ENCODE data around the gene ABLIM1.

ABLIM1 gene

DNA sequence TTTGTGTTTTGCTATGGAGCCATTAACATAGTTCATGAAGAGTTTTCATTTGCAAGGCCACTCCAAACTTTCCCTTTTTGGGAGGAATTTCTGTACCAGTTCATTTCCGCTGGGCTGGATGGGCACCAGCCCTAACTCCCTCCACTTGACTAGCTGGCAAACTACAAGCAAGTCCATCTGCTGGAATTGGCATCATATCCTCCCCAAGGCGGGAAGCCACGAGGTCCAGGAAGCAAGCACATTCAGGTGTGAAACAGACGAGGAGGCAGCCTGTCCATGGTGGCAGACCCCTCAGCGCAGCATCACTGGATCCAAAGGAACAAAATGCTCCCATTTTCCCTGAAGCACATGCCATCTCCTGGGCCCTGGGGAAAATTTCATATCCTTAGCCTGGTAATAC is 125.8 kb downstream of the ABLIM1 start:
- TF ChIP-seq, protein P1, sequence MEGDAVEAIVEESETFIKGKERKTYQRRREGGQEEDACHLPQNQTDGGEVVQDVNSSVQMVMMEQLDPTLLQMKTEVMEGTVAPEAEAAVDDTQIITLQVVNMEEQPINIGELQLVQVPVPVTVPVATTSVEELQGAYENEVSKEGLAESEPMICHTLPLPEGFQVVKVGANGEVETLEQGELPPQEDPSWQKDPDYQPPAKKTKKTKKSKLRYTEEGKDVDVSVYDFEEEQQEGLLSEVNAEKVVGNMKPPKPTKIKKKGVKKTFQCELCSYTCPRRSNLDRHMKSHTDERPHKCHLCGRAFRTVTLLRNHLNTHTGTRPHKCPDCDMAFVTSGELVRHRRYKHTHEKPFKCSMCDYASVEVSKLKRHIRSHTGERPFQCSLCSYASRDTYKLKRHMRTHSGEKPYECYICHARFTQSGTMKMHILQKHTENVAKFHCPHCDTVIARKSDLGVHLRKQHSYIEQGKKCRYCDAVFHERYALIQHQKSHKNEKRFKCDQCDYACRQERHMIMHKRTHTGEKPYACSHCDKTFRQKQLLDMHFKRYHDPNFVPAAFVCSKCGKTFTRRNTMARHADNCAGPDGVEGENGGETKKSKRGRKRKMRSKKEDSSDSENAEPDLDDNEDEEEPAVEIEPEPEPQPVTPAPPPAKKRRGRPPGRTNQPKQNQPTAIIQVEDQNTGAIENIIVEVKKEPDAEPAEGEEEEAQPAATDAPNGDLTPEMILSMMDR (conservative IDR thresholded peaks at IDR 0.05; ENCODE audit: low read length): no peak
- no peak overlapping the region for H3K4me3 ChIP-seq (ENCODE audit: low read length)

DNA sequence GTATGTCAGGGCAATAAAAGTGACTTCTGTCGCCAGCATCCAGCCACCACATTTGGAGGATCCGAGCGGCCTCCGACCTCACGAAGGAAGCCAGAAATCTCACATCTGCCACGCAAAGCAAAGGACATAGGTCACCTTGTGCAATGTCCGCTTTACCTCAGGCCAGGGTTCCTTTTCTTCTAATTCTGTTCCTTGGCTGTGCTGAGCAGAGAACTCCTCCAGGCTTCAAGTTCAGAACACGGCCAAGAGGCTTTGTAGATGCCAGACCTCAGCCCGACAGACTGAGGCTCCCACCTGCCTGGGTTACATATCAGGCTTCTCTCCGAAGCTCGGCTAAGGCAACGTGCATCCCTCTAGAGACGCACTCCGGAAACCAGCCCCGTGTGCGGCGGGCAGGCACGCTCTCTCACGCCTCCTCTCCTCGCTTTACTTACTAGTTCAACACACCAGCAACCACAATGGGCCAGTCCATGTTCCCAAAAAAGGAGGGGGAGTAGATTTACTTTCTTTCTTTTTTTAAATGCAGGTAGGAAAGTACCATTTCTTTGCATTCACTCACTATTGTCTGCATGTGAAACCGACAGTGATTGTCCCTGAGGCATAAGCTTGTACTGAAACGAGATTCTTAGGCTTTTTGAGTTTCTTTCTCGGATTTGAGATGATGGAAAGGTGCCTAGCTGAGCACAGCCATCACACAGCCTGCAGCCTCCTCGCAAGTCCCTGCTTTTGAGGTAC is 131.4 kb downstream of the ABLIM1 start:
- TF ChIP-seq, protein P1 (conservative IDR thresholded peaks at IDR 0.05; ENCODE audit: low read length): no peak
- DNase-seq (ENCODE audit: low read depth): peak; percentile 41
- peak overlapping the region; percentile 29 for H3K4me3 ChIP-seq (ENCODE audit: low read length)

More for the DNA sequence above, 125.8 kb downstream of the ABLIM1 start:
- DNase-seq (ENCODE audit: low read depth): no peak

DNA sequence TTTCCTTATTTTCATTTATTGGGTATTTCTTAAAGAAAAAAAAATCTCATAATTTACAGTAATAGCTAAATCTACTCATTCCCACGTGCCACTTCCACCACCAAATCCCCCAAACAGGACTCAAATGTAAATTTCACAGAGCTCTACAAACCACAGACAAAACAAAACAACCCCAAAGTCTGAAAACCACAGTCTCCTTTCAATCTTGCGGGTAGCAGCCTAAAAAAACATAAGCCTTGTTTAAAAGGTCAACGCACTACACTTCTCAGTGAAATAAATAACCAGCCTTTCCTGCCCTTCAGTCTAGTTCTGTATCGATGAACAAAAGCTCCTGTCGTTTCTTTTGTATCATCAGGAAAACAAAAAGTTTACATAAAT is 132.0 kb downstream of the ABLIM1 start:
- DNase-seq (ENCODE audit: low read depth): no peak
- no peak overlapping the region for H3K4me3 ChIP-seq (ENCODE audit: low read length)
- TF ChIP-seq, protein P1 (conservative IDR thresholded peaks at IDR 0.05; ENCODE audit: low read length): no peak

DNA sequence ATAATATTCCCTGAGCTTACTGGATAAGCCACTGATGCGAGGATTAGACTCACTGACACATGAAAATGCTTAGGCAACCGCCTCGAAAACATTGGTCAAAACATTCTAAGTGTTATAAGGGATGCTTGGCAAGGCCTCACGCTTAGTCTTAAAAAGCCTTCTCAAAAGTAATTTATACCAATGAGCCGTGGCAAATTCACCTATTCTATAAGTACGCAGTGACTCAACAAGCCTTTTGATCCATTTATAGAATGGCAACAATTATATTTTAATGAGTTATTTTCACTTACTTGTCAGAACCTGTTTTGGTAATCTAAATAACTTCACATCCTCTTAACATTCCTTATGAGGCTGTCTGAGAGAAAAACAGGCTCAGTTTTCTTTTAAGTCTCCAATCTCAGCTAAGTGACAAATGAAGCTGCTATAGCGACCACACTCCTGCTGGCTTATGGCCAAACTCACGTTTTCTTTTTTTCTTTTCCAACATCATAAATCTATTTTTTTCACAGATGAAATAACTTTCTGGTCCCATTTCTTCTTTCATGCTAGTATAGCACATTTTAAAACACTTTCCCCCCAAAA is 132.6 kb downstream of the ABLIM1 start:
- TF ChIP-seq, protein P1 (conservative IDR thresholded peaks at IDR 0.05; ENCODE audit: low read length): no peak
- no peak overlapping the region for H3K4me3 ChIP-seq (ENCODE audit: low read length)
- no peak for DNase-seq (ENCODE audit: low read depth)

DNA sequence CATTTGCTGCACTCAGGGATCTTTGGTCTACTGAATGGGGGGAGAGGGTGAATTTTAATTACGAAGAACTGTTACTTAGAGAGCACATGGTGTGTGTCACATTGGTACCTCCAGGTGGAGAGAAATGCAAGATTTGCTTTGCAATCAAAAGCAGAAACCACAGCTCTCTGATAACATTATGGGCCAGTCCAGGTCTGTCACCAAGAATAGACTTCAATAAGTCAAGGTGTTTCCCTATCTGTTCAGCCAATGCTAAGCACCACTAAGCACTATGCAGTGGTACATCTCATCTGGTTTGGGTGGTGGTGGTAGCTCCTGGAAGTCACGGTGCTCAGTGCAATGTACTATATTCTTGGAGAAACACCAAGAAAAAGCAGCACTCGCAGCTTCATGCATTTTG is 134.2 kb downstream of the ABLIM1 start:
- DNase-seq (ENCODE audit: low read depth): no peak
- H3K4me3 ChIP-seq (ENCODE audit: low read length): no peak overlapping the region
- TF ChIP-seq, protein P1 (conservative IDR thresholded peaks at IDR 0.05; ENCODE audit: low read length): no peak

DNA sequence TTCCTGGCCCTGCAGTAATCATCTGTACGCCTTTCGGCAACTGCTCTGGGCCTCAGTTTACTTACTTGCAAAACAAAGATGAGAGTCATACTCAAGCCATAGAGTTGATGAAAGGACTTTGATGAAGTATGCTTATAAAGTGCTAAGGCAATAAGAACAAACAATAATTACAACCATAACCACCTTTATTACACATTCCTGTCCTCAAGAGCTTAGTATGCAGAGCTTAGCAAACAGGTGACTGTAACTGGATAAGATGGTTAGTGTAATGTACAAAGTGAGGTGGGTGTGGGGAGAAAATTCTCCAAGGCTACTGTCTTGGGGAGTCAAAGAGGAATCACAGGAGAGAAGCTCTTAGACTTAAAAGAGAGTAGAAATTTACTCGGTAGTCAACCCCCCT is 136.8 kb downstream of the ABLIM1 start:
- no peak overlapping the region for H3K4me3 ChIP-seq (ENCODE audit: low read length)
- TF ChIP-seq, protein P1 (conservative IDR thresholded peaks at IDR 0.05; ENCODE audit: low read length): no peak
- DNase-seq (ENCODE audit: low read depth): no peak

DNA sequence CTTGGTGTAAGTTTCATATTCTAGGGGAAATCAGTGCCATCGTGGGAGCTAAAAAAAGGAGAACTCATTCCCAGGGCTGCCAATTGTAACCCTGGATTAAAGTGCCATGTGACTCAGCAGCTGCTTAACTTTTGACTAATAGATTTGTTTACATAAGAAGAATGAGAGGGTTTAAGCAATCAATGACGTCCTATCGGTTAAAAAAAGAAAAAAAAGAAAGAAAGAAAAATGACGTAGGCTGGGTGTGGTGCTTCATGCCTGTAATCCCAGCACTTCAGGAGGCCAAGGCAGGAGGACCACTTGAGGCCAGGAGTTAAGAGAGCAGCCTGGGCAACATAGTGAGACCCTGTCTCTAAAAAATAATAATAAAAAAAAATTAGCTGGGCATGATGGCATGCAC is 137.6 kb downstream of the ABLIM1 start:
- peak; percentile 64 for DNase-seq (ENCODE audit: low read depth)
- TF ChIP-seq, protein P1 (conservative IDR thresholded peaks at IDR 0.05; ENCODE audit: low read length): no peak
- no peak overlapping the region for H3K4me3 ChIP-seq (ENCODE audit: low read length)

Measured in AG10803 (cell line).